ENCODE measurements around the gene CHMP1B. TPM values are rescaled to one million over a fixed set of nuclear protein-coding genes. Genes with fewer than 3 reads are reported as not detected.
A peak's percentile ranks its signal among the peaks of the same experiment; 100 is the strongest.

Gene CHMP1B
- total RNA-seq, 4 donors from 2014 or later, result 53.9 to 123 (median 80.4) TPM

DNA sequence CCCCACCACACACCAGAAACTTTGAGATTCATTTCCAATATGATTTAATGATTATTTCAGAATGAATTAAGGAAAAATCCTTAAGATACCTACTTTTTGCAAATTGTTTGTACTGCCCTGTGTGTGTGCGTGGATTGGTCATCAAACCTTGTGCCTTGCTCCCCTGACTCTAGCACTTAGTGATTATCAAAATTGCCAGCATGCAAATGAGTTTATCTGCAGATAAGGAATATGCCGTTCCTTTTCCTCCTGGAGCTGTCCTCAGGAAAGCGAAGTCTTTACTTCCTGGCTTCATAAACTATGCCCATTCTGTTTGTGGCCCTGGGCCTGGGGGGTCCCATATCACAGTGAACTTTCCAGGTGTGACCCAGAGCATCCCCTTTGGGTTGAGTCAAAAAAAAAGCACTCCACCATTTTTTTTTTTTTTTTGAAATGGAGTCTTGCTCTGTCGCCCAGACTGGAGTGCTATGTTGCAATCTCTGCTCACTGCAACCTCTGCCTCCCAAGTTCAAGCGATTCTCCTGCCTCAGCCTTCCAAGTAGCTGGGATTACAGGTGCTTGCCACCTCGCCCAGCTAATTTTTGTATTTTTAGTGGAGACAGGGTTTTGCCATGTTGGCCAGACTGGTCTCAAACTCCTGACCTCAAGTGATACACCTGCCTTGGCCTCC lies 11.4 kb downstream of the CHMP1B start:
- WGBS, result 81% methylated on average over 6 of the region's 6 CpGs
- peak in 1 of 2 donors; percentile 18 for DNase-seq (ENCODE audit: low spot score in 2 of 2)
- Histone ChIP-seq H3K4me1 (peaks cover 18% of the 10 kb centered on the region), H3K27ac (peak overlapping the region; percentile 45), H3K9me3 (no peaks in the 10 kb centered on the region), H3K27me3 (no peaks in the 10 kb centered on the region), H3K4me3 (no peak overlapping the region), H3K36me3 (no peaks in the 10 kb centered on the region)
- TF ChIP-seq, protein P1, sequence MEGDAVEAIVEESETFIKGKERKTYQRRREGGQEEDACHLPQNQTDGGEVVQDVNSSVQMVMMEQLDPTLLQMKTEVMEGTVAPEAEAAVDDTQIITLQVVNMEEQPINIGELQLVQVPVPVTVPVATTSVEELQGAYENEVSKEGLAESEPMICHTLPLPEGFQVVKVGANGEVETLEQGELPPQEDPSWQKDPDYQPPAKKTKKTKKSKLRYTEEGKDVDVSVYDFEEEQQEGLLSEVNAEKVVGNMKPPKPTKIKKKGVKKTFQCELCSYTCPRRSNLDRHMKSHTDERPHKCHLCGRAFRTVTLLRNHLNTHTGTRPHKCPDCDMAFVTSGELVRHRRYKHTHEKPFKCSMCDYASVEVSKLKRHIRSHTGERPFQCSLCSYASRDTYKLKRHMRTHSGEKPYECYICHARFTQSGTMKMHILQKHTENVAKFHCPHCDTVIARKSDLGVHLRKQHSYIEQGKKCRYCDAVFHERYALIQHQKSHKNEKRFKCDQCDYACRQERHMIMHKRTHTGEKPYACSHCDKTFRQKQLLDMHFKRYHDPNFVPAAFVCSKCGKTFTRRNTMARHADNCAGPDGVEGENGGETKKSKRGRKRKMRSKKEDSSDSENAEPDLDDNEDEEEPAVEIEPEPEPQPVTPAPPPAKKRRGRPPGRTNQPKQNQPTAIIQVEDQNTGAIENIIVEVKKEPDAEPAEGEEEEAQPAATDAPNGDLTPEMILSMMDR (IDR thresholded peaks at IDR 0.05), result no peak
- no peak for TF ChIP-seq POLR2A (IDR thresholded peaks at IDR 0.05)
- TF ChIP-seq POLR2AphosphoS5 (IDR thresholded peaks at IDR 0.05), result no peak
- TF ChIP-seq EP300 (IDR thresholded peaks at IDR 0.05), result no peak

DNA sequence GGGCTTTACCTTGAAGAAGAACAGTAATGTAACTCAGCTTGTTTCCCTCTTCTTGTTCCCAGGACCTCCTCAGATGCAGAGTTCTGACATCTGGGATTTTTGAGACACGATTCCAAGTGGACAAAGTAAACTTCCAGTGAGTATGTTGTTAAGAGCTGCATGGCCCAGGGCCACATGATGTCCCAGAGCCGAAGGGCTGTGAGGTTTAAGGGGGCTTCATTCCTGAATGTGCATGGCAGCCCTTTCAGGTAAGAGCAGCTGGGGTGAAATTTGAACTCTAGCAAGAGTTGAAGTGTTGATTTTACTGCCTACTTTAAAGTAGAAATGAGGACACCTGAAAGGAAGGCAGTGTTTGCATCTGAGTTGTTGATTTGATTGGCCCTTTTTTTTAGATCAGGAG lies 13.3 kb downstream of the CHMP1B start:
- Histone ChIP-seq H3K27me3 (no peaks in the 10 kb centered on the region), H3K4me1 (peaks cover 10% of the 10 kb centered on the region), H3K36me3 (peaks cover 6% of the 10 kb centered on the region), H3K4me3 (no peak overlapping the region), H3K9me3 (no peaks in the 10 kb centered on the region), H3K27ac (no peak overlapping the region)
- peak in 1 of 2 donors; percentile 7 for DNase-seq (ENCODE audit: low spot score in 2 of 2)
- 86% methylated on average over 2 of the region's 2 CpGs for WGBS
- TF ChIP-seq EP300 (IDR thresholded peaks at IDR 0.05) (no peak), POLR2A (IDR thresholded peaks at IDR 0.05) (no peak), POLR2AphosphoS5 (IDR thresholded peaks at IDR 0.05) (no peak)
- TF ChIP-seq, protein P1 (IDR thresholded peaks at IDR 0.05), result no peak

DNA sequence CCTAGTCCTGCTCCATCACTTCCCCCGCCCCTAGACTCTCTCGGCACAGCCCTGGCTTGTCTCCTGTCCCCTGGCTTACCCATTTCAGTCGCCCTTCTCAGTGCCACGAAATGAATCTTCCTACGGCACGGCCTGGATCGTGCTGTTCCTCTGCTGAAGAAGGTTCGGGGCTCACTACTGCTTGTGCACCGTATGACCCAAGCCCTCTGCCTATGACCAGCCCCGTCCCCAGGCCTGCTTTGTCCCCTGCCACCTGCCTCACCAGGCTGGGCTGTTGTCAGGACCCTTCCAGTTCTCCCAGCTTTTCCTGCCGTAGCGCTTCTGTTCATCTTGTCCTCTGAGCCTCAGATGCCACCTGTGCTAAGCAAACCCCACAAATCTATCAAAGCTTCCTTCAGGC lies 13.9 kb downstream of the CHMP1B start:
- peaks cover 6% of the 10 kb centered on the region for H3K36me3 ChIP-seq
- H3K4me3 ChIP-seq, result no peak overlapping the region
- no peaks in the 10 kb centered on the region for H3K27me3 ChIP-seq
- H3K9me3 ChIP-seq, result no peaks in the 10 kb centered on the region
- TF ChIP-seq POLR2AphosphoS5 (IDR thresholded peaks at IDR 0.05), result no peak
- no peak for TF ChIP-seq POLR2A (IDR thresholded peaks at IDR 0.05)
- TF ChIP-seq EP300 (IDR thresholded peaks at IDR 0.05), result no peak
- TF ChIP-seq, protein P1 (IDR thresholded peaks at IDR 0.05), result no peak
- 85% methylated on average over 11 of the region's 12 CpGs for WGBS
- peak in 1 of 2 donors; percentile 42 for DNase-seq (ENCODE audit: low spot score in 2 of 2)
- no peak overlapping the region for H3K27ac ChIP-seq
- H3K4me1 ChIP-seq, result peaks cover 6% of the 10 kb centered on the region

DNA sequence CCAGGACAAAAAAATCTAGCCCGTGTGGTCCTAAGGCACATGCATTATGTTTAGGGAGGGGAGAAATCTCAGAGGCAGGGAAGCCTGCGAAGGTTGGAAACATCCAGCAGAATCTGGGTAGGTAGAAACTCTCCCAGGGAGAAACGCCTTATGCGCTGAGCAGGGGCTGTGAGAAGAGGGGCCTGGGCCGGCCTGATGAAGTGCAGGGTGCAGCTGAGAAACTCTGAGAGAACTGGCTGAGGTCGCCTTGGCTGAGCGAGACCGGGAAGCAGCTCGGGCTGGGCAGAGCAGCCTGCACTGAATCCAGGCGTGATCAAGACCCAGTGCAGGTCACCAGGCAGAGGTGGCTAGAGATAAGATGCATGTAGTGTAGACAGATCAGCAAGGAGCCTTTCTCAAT lies 15.1 kb downstream of the CHMP1B start:
- 79% methylated on average over 10 of the region's 10 CpGs for WGBS

DNA sequence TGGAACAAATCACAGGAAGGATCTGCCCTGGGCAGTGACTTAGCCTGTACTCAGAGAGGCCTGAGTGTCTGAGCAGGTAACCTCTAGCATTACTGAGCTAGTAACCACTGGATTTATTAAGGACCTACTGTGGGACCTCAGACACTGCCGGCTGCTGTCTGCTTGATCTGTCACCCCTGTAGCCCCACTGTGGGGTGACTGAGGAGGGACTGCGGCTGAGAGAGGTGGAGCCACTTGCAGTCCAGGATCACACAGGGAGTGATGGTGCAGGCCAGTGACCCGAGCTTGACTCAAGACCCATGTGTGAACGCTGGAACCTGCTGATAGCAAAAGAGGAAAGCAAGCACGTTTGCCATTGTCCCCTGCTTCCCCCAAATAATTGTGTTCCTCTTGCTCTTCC lies 15.6 kb downstream of the CHMP1B start:
- 81% methylated on average over 5 of the region's 5 CpGs for WGBS
- H3K9me3 ChIP-seq, result no peaks in the 10 kb centered on the region
- TF ChIP-seq, protein P1 (IDR thresholded peaks at IDR 0.05), result no peak
- TF ChIP-seq EP300 (IDR thresholded peaks at IDR 0.05), result no peak
- TF ChIP-seq POLR2A (IDR thresholded peaks at IDR 0.05), result no peak
- no peak for TF ChIP-seq POLR2AphosphoS5 (IDR thresholded peaks at IDR 0.05)
- no peaks in the 10 kb centered on the region for H3K4me1 ChIP-seq
- H3K27ac ChIP-seq, result no peak overlapping the region
- H3K27me3 ChIP-seq, result no peaks in the 10 kb centered on the region
- DNase-seq (ENCODE audit: low spot score in 2 of 2), result no peak
- peaks cover 6% of the 10 kb centered on the region for H3K36me3 ChIP-seq
- H3K4me3 ChIP-seq, result no peak overlapping the region

More for the DNA sequence above, 15.1 kb downstream of the CHMP1B start:
- DNase-seq (ENCODE audit: low spot score in 2 of 2), result no peak
- Histone ChIP-seq H3K27ac (no peak overlapping the region), H3K36me3 (peaks cover 6% of the 10 kb centered on the region), H3K27me3 (no peaks in the 10 kb centered on the region), H3K4me1 (no peaks in the 10 kb centered on the region), H3K9me3 (no peaks in the 10 kb centered on the region), H3K4me3 (no peak overlapping the region)
- TF ChIP-seq, protein P1 (IDR thresholded peaks at IDR 0.05), result no peak
- no peak for TF ChIP-seq EP300 (IDR thresholded peaks at IDR 0.05)
- TF ChIP-seq POLR2AphosphoS5 (IDR thresholded peaks at IDR 0.05), result no peak
- TF ChIP-seq POLR2A (IDR thresholded peaks at IDR 0.05), result no peak
